Glutamatergic neuron (in vitro differentiated cells): ENCODE measurements around the gene MRPS24. TPM values are rescaled to one million over a fixed set of nuclear protein-coding genes. Genes with fewer than 3 reads are reported as not detected.

Experiments used
- DNase-seq: peaks from one replicate; pipeline ENCODE4 v3.0.0; 2022
- H3K27ac Mint-ChIP-seq: one replicate; pipeline ENCODE4 v1.8.0; 2020; ENCODE audit warnings: mild to moderate bottlenecking, mixed read lengths, inconsistent platforms; ENCODE audit not compliant: unreplicated experiment
- H3K27me3 Mint-ChIP-seq: one replicate; pipeline ENCODE4 v1.8.0; 2020; ENCODE audit warnings: mild to moderate bottlenecking, moderate library complexity, mixed read lengths, inconsistent platforms; ENCODE audit not compliant: unreplicated experiment
- H3K36me3 Mint-ChIP-seq: one replicate; pipeline ENCODE4 v1.8.0; 2020; ENCODE audit warnings: mild to moderate bottlenecking, mixed read lengths, inconsistent platforms; ENCODE audit not compliant: unreplicated experiment
- H3K4me1 Mint-ChIP-seq: one replicate; pipeline ENCODE4 v1.8.0; 2020; ENCODE audit warnings: mild to moderate bottlenecking, low read depth, mixed read lengths, inconsistent platforms; ENCODE audit not compliant: unreplicated experiment
- H3K4me3 Mint-ChIP-seq: one replicate; pipeline ENCODE4 v1.8.0; 2020; ENCODE audit warnings: mild to moderate bottlenecking, mixed read lengths, inconsistent platforms; ENCODE audit not compliant: unreplicated experiment
- H3K9me3 Mint-ChIP-seq: one replicate; pipeline ENCODE4 v1.8.0; 2020; ENCODE audit warnings: mild to moderate bottlenecking, moderate library complexity, mixed read lengths, inconsistent platforms; ENCODE audit not compliant: unreplicated experiment
- CTCF ChIP-seq: fragments of 200-600 bp; sonication (generic); IDR thresholded peaks from one replicate; pipeline ENCODE4 v1.5.0; 2021; ENCODE audit not compliant: partially characterized antibody, unreplicated experiment
- total RNA-seq: library from RNA; stranded (reverse); fragmentation: NEBNext Ultra II Directional; extraction: Animal tissue kit (Norgen Biotek cat#: 25700); gene quantifications from one replicate; pipeline ENCODE4 v1.2.1, GENCODE V29; 2021; ENCODE audit not compliant: unreplicated experiment

MRPS24 gene
- total RNA-seq, 1 donor from 2014 or later, result 60.8 TPM

GRCh38 chr7:43855176-43855575, 14.1 kb downstream of the MRPS24 start:
- Mint-ChIP-seq H3K9me3 (peaks cover 4% of the 10 kb centered on the region), H3K27me3 (peaks cover 3% of the 10 kb centered on the region), H3K4me3 (no peak overlapping the region), H3K27ac (no peak overlapping the region), H3K4me1 (no peaks in the 10 kb centered on the region), H3K36me3 (peaks cover 4% of the 10 kb centered on the region)
- no peak for DNase-seq
- no peak for TF ChIP-seq CTCF

- no peak for DNase-seq
- no peak overlapping the region for H3K27ac Mint-ChIP-seq
- no peaks in the 10 kb centered on the region for H3K4me1 Mint-ChIP-seq
- peaks cover 4% of the 10 kb centered on the region for H3K9me3 Mint-ChIP-seq
- peaks cover 3% of the 10 kb centered on the region for H3K27me3 Mint-ChIP-seq
- TF ChIP-seq CTCF, result no peak
- no peaks in the 10 kb centered on the region for H3K36me3 Mint-ChIP-seq
- no peak overlapping the region for H3K4me3 Mint-ChIP-seq
Measured at GRCh38 chr7:43851805-43852204, 17.5 kb downstream of the MRPS24 start.

GRCh38 chr7:43850348-43851116, 18.8 kb downstream of the MRPS24 start:
- no peak overlapping the region for H3K27ac Mint-ChIP-seq
- H3K9me3 Mint-ChIP-seq, result peaks cover 4% of the 10 kb centered on the region
- no peak overlapping the region for H3K4me3 Mint-ChIP-seq
- DNase-seq, result no peak
- H3K36me3 Mint-ChIP-seq, result no peaks in the 10 kb centered on the region
- H3K27me3 Mint-ChIP-seq, result peaks cover 3% of the 10 kb centered on the region
- TF ChIP-seq CTCF, result no peak
- H3K4me1 Mint-ChIP-seq, result no peaks in the 10 kb centered on the region

GRCh38 chr7:43849047-43849446, 20.3 kb downstream of the MRPS24 start:
- no peak for TF ChIP-seq CTCF
- Mint-ChIP-seq H3K4me3 (no peak overlapping the region), H3K36me3 (no peaks in the 10 kb centered on the region), H3K27me3 (no peaks in the 10 kb centered on the region), H3K27ac (no peak overlapping the region), H3K4me1 (no peaks in the 10 kb centered on the region), H3K9me3 (peaks cover 2% of the 10 kb centered on the region)
- no peak for DNase-seq

- TF ChIP-seq CTCF, result no peak
- Mint-ChIP-seq H3K36me3 (no peaks in the 10 kb centered on the region), H3K27ac (no peak overlapping the region), H3K4me3 (no peak overlapping the region), H3K27me3 (peaks cover 3% of the 10 kb centered on the region), H3K9me3 (peaks cover 2% of the 10 kb centered on the region), H3K4me1 (no peaks in the 10 kb centered on the region)
- DNase-seq, result no peak
Measured at GRCh38 chr7:43847496-43847895, 21.8 kb downstream of the MRPS24 start.
